ENCODE measurements around the gene LSAMP.

Gene LSAMP

GRCh38 chr3:115930922-115931321 lies 514.4 kb downstream of the LSAMP start:
- Histone ChIP-seq H3K79me2 (ENCODE audit: insufficient read depth, low read length) (no peaks in the 10 kb centered on the region), H3K9ac (ENCODE audit: low read depth, low read length, poor library complexity, severe bottlenecking) (no peak overlapping the region), H3K4me1 (ENCODE audit: insufficient read depth, low read length, poor library complexity, severe bottlenecking) (no peaks in the 10 kb centered on the region), H3K36me3 (ENCODE audit: insufficient read depth, low read length) (no peaks in the 10 kb centered on the region), H3K4me3 (ENCODE audit: low read length, poor library complexity, severe bottlenecking) (no peak overlapping the region), H3K4me2 (ENCODE audit: low read depth, low read length, poor library complexity, severe bottlenecking) (no peak overlapping the region), H3K27me3 (ENCODE audit: insufficient read depth, low read length, poor library complexity, severe bottlenecking) (no peaks in the 10 kb centered on the region), H3F3A (ENCODE audit: low read depth) (no peaks in the 10 kb centered on the region), H2AFZ (ENCODE audit: low read length) (no peak overlapping the region), H3K9me3 (ENCODE audit: insufficient read depth, low read depth, low read length) (no peaks in the 10 kb centered on the region), H4K20me1 (ENCODE audit: insufficient read depth, low read length, poor library complexity, severe bottlenecking) (no peaks in the 10 kb centered on the region), H3K9me2 (replicated peaks; ENCODE audit: low read depth, low read length) (no peaks in the 10 kb centered on the region)
- no peak for TF ChIP-seq CTCF (conservative IDR thresholded peaks at IDR 0.05; ENCODE audit: low read length)
- no peak for TF ChIP-seq EZH2phosphoT487 (IDR thresholded peaks at IDR 0.05; ENCODE audit: borderline replicate concordance)

DNA sequence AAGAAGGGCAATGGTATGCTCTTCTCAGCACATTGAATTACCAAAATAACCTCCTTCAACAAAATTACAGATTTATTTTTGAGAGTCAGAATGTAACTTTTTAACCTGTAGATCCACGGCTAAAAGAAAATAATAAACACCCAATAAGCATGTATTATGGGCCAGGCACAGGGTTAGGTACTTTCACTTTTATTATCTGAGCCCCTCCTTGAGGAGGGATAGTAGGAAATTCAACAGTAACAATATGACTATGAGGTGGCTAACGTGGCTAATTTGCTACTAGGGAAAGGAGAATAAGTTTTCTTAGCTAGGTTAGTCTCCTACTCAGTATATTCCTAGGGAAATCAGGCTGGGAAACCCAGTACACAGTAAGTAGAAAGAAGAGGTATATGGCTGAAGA lies 515.1 kb downstream of the LSAMP start:
- H3K9me2 ChIP-seq (replicated peaks; ENCODE audit: low read depth, low read length): no peaks in the 10 kb centered on the region
- H3K27me3 ChIP-seq (ENCODE audit: insufficient read depth, low read length, poor library complexity, severe bottlenecking): no peaks in the 10 kb centered on the region
- no peaks in the 10 kb centered on the region for H3K79me2 ChIP-seq (ENCODE audit: insufficient read depth, low read length)
- H3K4me1 ChIP-seq (ENCODE audit: insufficient read depth, low read length, poor library complexity, severe bottlenecking): no peaks in the 10 kb centered on the region
- H2AFZ ChIP-seq (ENCODE audit: low read length): no peak overlapping the region
- H4K20me1 ChIP-seq (ENCODE audit: insufficient read depth, low read length, poor library complexity, severe bottlenecking): no peaks in the 10 kb centered on the region
- no peak overlapping the region for H3K4me2 ChIP-seq (ENCODE audit: low read depth, low read length, poor library complexity, severe bottlenecking)
- H3K9ac ChIP-seq (ENCODE audit: low read depth, low read length, poor library complexity, severe bottlenecking): no peak overlapping the region
- no peaks in the 10 kb centered on the region for H3F3A ChIP-seq (ENCODE audit: low read depth)
- no peak overlapping the region for H3K4me3 ChIP-seq (ENCODE audit: low read length, poor library complexity, severe bottlenecking)
- H3K36me3 ChIP-seq (ENCODE audit: insufficient read depth, low read length): no peaks in the 10 kb centered on the region
- H3K9me3 ChIP-seq (ENCODE audit: insufficient read depth, low read depth, low read length): no peaks in the 10 kb centered on the region
- TF ChIP-seq CTCF (conservative IDR thresholded peaks at IDR 0.05; ENCODE audit: low read length): no peak
- TF ChIP-seq EZH2phosphoT487 (IDR thresholded peaks at IDR 0.05; ENCODE audit: borderline replicate concordance): no peak

DNA sequence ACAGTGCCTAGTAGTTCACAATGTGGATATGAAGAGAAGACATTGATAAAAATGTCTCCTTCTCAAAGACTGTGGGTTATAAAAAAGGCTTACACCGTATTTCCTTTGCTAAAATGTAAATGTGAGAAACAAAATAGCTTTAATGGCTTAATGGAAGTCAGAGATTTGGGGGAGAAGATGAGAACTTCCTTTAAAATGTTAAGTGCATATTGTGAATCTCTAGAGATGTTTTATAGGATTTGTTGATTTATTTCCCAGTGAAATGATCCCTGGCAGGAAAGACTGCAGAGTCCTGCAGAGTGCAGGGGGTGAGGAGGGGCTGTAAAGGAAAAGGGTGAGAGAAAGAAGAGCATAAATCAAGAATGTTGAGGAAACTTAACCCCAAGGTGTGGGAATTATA lies 516.9 kb downstream of the LSAMP start:
- H2AFZ ChIP-seq (ENCODE audit: low read length): no peak overlapping the region
- H4K20me1 ChIP-seq (ENCODE audit: insufficient read depth, low read length, poor library complexity, severe bottlenecking): no peaks in the 10 kb centered on the region
- H3K4me3 ChIP-seq (ENCODE audit: low read length, poor library complexity, severe bottlenecking): no peak overlapping the region
- no peaks in the 10 kb centered on the region for H3K27me3 ChIP-seq (ENCODE audit: insufficient read depth, low read length, poor library complexity, severe bottlenecking)
- H3F3A ChIP-seq (ENCODE audit: low read depth): no peaks in the 10 kb centered on the region
- no peaks in the 10 kb centered on the region for H3K79me2 ChIP-seq (ENCODE audit: insufficient read depth, low read length)
- no peaks in the 10 kb centered on the region for H3K9me2 ChIP-seq (replicated peaks; ENCODE audit: low read depth, low read length)
- no peaks in the 10 kb centered on the region for H3K36me3 ChIP-seq (ENCODE audit: insufficient read depth, low read length)
- no peaks in the 10 kb centered on the region for H3K4me1 ChIP-seq (ENCODE audit: insufficient read depth, low read length, poor library complexity, severe bottlenecking)
- no peak overlapping the region for H3K9ac ChIP-seq (ENCODE audit: low read depth, low read length, poor library complexity, severe bottlenecking)
- H3K4me2 ChIP-seq (ENCODE audit: low read depth, low read length, poor library complexity, severe bottlenecking): no peak overlapping the region
- TF ChIP-seq EZH2phosphoT487 (IDR thresholded peaks at IDR 0.05; ENCODE audit: borderline replicate concordance) (no peak), CTCF (conservative IDR thresholded peaks at IDR 0.05; ENCODE audit: low read length) (no peak)
- no peaks in the 10 kb centered on the region for H3K9me3 ChIP-seq (ENCODE audit: insufficient read depth, low read depth, low read length)
